Psoas muscle (tissue), 8 donors: Measurements from ENCODE around the gene CUL9. TPM values are rescaled to one million over a fixed set of nuclear protein-coding genes. Genes with fewer than 3 reads are reported as not detected.

Source experiments
- ATAC-seq, 4 donors: fragments of 200-7000 bp; cut with Tn5 transposase; one replicate each; pipeline ENCODE4 v1.9.1; 2020; ENCODE audit warnings: moderate library complexity in 3 of 4, mild to moderate bottlenecking in 2 of 4
- DNase-seq, 2 donors: peaks; one replicate each; pipeline ENCODE4 v3.0.0-alpha.2; 2020
- H3K27ac ChIP-seq: fragments of 200-600 bp; one replicate; pipeline ENCODE4 v1.8.0; 2022
- H3K27me3 ChIP-seq, 3 donors: fragments of 200-600 bp in 1 of 3; one replicate each; pipeline versions ENCODE4 v1.6.1 to v1.8.0; 2013 to 2022; ENCODE audit warnings: low read length in 2 of 3, mild to moderate bottlenecking in 2 of 3, moderate library complexity in 1 of 3; ENCODE audit not compliant: insufficient read depth in 3 of 3
- H3K36me3 ChIP-seq, 2 donors: fragments of 200-600 bp in 1 of 2; one replicate each; pipeline versions ENCODE4 v1.6.1 to v1.8.0; 2013 to 2022; ENCODE audit warnings: low read depth in 1 of 2, mild to moderate bottlenecking in 1 of 2, moderate library complexity in 1 of 2; ENCODE audit not compliant: insufficient read depth in 1 of 2
- H3K4me1 ChIP-seq: fragments of 200-600 bp; one replicate; pipeline ENCODE4 v1.8.0; 2022
- H3K4me3 ChIP-seq: fragments of 200-600 bp; one replicate; pipeline ENCODE4 v1.8.0; 2022; ENCODE audit warnings: mild to moderate bottlenecking
- H3K9me3 ChIP-seq: fragments of 200-600 bp; one replicate; pipeline ENCODE4 v1.8.0; 2022
- WGBS, 3 donors: extraction: QIAGEN DNeasy Blood & Tissue Kit; methylation state at CpG; one replicate each; pipeline versions ENCODE4 v1.1.6 to v1.1.7; 2013; 5-methylcytosine and 5-hydroxymethylcytosine counted together
- intact Hi-C, 2 donors: fragments of 100-400 bp; cut with DNase I; formaldehyde crosslinking; loops; one replicate each; pipeline versions ENCODE4 v1.11.0 to v1.14.2; 2022
- polyA plus RNA-seq, 3 donors: library from polyadenylated mRNA; stranded (reverse); fragments of 200-250 nt; gene quantifications; one replicate each; pipeline ENCODE4 v1.2.3, GENCODE V29; 2013
- total RNA-seq, 4 donors: library from RNA; stranded (reverse); fragmentation: NEBNext Ultra II Directional in 2 of 4; extraction: Animal tissue kit (Norgen Biotek cat#: 25700) in 2 of 4; gene quantifications; one replicate each; pipeline versions ENCODE4 v1.2.1 to v1.2.4, GENCODE V29; 2021 to 2023
- TF ChIP-seq, protein P1 (sequence below): fragments of 200-600 bp; IDR thresholded peaks from one replicate; pipeline ENCODE4 v1.8.0; 2022; ENCODE audit warnings: antibody characterized with exemption
- donor health status: healthy with polysubstance abuse.
- donor health status: DM: no; HTN: no; CAD: no; lungs with moderate emphysema.
- donor health status: Bipolar disorder and iron deficiency.
- donor health status: healthy.
- donor health status: DM: yes; HTN: yes; CAD: no.
- donor health status: DM: no; HTN: no; CAD: no.
- donor health status: DM: no; HTN: no; CAD: no.
- donor health status: DM: yes; HTN: yes; CAD: no.

The CUL9 gene
- total and polyA plus RNA-seq, 7 donors, result 6.3 to 10.9 (median 10.7) TPM

DNA sequence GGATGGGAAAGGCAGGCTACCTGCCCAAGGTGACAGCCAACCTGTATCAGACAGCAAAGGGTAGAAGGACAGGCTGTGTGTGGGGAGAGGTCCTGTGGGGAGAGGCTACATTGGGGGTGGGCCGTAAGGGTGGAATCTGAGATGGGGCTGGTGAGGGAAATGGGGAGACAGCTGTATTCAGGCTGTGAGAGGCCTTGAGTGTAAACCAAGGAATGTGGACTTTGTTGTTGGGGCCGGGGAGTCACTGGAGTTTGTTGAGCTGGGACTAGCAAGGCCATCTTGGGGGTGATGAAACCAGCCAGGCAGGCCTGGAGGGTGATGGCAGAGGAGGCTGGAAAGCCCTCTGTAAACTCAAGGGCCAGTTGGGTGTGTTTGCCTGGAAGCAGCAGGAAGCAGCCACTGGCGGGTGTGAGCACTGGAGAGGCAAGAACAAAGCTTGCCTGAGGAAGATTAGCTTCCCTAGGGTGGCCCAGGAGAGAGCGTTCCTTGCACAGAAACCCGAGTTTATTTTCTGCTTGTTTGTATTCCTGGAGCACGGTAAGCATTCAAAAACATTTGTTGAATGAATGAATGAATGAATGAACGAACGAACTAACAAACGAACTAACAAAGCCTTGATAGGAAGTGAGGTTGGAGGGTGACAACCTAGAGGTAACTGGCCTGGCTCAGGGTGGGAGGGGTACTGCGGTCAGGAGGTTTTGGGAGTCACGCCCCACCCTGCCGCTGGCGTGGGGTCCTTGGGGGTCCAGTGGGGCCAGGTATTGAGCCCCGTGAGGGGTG is 80.2 kb downstream of the CUL9 start:
- 77 to 81% (median 80%) methylated on average over 14 of the region's 14 CpGs for WGBS, 3 donors
- DNase-seq (peak in 1 of 2 donors; percentile 24), ATAC-seq (no peak)
- H3K27ac ChIP-seq, result no peak overlapping the region
- TF ChIP-seq, protein P1, sequence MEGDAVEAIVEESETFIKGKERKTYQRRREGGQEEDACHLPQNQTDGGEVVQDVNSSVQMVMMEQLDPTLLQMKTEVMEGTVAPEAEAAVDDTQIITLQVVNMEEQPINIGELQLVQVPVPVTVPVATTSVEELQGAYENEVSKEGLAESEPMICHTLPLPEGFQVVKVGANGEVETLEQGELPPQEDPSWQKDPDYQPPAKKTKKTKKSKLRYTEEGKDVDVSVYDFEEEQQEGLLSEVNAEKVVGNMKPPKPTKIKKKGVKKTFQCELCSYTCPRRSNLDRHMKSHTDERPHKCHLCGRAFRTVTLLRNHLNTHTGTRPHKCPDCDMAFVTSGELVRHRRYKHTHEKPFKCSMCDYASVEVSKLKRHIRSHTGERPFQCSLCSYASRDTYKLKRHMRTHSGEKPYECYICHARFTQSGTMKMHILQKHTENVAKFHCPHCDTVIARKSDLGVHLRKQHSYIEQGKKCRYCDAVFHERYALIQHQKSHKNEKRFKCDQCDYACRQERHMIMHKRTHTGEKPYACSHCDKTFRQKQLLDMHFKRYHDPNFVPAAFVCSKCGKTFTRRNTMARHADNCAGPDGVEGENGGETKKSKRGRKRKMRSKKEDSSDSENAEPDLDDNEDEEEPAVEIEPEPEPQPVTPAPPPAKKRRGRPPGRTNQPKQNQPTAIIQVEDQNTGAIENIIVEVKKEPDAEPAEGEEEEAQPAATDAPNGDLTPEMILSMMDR, result no peak
- intact Hi-C loops, result no loop called here
- no peaks in the 10 kb centered on the region for H3K9me3 ChIP-seq
- no peaks in the 10 kb centered on the region for H3K4me1 ChIP-seq
- H3K27me3 ChIP-seq, result no peaks in the 10 kb centered on the region
- H3K36me3 ChIP-seq, result no peaks in the 10 kb centered on the region
- no peak overlapping the region for H3K4me3 ChIP-seq

DNA sequence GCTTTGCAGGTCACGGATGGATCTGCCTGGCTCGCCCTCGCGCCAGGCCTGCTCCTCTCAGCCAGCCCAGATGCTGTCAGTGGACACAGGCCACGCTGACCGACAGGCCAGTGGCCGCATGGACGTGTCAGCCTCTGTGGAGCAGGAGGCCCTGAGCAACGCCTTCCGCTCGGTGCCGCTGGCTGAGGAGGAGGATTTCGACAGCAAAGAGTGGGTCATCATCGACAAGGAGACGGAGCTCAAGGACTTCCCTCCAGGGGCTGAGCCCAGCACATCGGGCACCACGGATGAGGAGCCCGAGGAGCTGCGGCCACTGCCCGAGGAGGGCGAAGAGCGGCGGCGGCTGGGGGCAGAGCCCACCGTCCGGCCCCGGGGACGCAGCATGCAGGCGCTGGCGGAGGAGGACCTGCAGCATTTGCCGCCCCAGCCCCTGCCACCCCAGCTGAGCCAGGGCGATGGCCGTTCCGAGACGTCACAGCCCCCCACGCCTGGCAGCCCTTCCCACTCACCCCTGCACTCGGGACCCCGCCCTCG is 80.9 kb downstream of the CUL9 start:
- intact Hi-C loops, result no loop called here
- ATAC-seq (no peak), DNase-seq (no peak)
- Histone ChIP-seq H3K4me1 (no peaks in the 10 kb centered on the region), H3K9me3 (no peaks in the 10 kb centered on the region), H3K27ac (no peak overlapping the region), H3K36me3 (no peaks in the 10 kb centered on the region), H3K27me3 (no peaks in the 10 kb centered on the region), H3K4me3 (no peak overlapping the region)
- TF ChIP-seq, protein P1, result no peak
- 88 to 91% (median 91%) methylated on average over 39 of the region's 39 CpGs for WGBS, 3 donors

DNA sequence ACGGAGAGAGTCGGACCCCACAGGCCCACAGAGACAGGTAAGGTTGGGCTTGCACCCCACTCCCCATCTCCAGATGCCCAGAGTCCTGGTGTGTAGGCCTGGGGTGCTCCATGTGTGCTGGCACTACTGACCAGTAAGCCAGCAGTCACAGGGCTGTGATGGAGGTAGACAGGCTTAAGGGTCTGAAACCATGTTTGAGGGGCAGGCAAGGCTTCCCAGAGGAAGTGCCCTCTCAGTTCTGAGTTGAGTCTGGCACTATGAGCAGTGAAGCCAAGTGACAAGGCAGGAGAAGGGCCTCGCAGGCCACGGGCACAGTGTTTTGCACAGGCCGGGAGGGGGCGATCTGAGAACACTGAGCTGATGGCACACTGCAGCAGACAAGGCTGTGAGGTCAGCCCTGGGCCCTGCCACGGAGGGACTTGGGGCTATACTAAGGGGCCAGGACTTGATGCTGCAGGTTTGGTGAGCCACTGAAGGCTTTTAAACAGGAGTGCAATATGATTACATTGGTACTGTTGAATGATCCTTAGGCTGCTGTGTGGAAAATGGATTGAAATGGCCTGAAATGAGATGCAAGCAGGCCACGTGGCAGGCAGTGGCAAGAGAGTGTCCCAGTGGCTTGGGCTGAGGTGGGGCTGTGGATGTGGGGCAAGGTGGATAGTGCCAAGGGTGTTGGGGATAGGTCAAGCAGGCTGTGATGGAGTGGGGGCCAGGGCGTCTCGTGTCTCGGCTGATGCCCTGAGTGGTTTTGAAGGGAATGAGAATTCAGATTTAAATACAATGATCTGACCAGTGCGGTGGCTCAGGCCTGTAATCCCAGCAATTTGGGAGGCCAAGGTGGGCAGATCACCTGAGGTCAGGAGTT is 81.5 kb downstream of the CUL9 start:
- H3K4me1 ChIP-seq, result no peaks in the 10 kb centered on the region
- DNase-seq (peak; percentile 68 to 75), ATAC-seq (peak; percentile 68 to 76 (median 73))
- intact Hi-C loops, result no loop called here
- H3K4me3 ChIP-seq, result no peak overlapping the region
- TF ChIP-seq, protein P1, result peak; percentile 49
- H3K27ac ChIP-seq, result no peak overlapping the region
- no peaks in the 10 kb centered on the region for H3K9me3 ChIP-seq
- 58 to 62% (median 60%) methylated on average over 12 of the region's 12 CpGs for WGBS, 3 donors
- no peaks in the 10 kb centered on the region for H3K27me3 ChIP-seq
- no peaks in the 10 kb centered on the region for H3K36me3 ChIP-seq

DNA sequence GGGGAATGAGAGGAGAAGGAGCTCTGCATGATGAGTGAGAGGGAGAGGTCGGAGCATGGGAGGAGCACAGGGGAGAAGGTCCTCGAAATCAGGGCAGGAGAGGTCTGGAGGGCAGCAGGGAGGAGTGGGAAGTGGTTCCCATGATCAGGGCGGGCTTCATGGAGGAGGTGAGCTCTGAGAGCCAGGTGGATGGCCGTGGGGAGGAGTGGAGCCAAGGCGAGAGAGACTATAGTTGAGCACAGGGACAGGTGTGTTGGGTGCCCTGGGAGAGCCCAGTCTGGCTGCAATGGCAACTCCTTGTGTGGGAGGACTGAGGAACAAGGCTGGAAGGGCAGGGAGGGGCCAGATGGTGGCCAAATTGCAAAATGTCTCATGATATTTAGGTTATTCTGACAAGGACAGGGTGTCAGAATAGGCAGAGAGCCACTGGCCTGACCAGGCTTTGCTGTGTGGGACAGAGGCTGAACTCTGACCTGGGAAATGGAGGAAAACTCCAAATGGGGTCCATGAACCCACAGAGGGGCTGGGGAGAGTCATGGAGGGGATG is 82.7 kb downstream of the CUL9 start:
- intact Hi-C loops, result loop anchor here in 1 of 2 donors (5.0 kb wide), 1 partner anchor 68 kb away; no protein-coding TSS in a partner anchor
- H3K9me3 ChIP-seq, result no peaks in the 10 kb centered on the region
- no peak overlapping the region for H3K27ac ChIP-seq
- H3K27me3 ChIP-seq, result peaks cover 0 to 6% (median 0%) of the 10 kb centered on the region in 3 donors
- H3K36me3 ChIP-seq, result no peaks in the 10 kb centered on the region
- ATAC-seq (no peak), DNase-seq (no peak)
- H3K4me1 ChIP-seq, result peaks cover 5% of the 10 kb centered on the region
- TF ChIP-seq, protein P1, result no peak
- 79 to 90% (median 86%) methylated on average over 5 of the region's 5 CpGs for WGBS, 3 donors
- no peak overlapping the region for H3K4me3 ChIP-seq
